K562 (cell line): ENCODE results near the gene PYGM. TPM values are rescaled to one million over a fixed set of nuclear protein-coding genes. Genes with fewer than 3 reads are reported as not detected.

Experiments used
- ATF6 ChIP-seq: sonication (generic); formaldehyde crosslinking; IDR thresholded peaks from 2 replicates; pipeline ENCODE4 v1.4.0; 2020; ENCODE audit warnings: mild to moderate bottlenecking, missing genetic modification reagents
- CEBPG ChIP-seq, 3 experiments: fragments of 200-800 bp in 1 of 3; sonication (Bioruptor generic) in 1 of 3; sonication (generic) in 1 of 3; formaldehyde crosslinking in 1 of 3; IDR thresholded peaks in 2 of 3; conservative IDR thresholded peaks in 1 of 3; 2 replicates each; pipeline versions ENCODE4 v1.6.1 to v1.8.0; 2016 to 2022; ENCODE audit warnings: missing compliant biosample characterization in 2 of 3, missing genetic modification characterization in 2 of 3, mild to moderate bottlenecking in 1 of 3, missing genetic modification reagents in 1 of 3
- NKRF ChIP-seq: fragments of 450-650 bp; IDR thresholded peaks from 2 replicates; pipeline ENCODE4 v1.6.1; 2016; ENCODE audit warnings: borderline replicate concordance
- POLR2AphosphoS5 ChIP-seq: IDR thresholded peaks from 2 replicates; pipeline ENCODE4 v1.6.1; 2011; ENCODE audit warnings: mild to moderate bottlenecking, low read depth, low read length, moderate library complexity; ENCODE audit not compliant: control insufficient read depth, insufficient read depth
- POLR2B ChIP-seq: fragments of 450-650 bp; IDR thresholded peaks from 2 replicates; pipeline ENCODE4 v1.6.1; 2018; ENCODE audit warnings: low read depth; ENCODE audit not compliant: partially characterized antibody
- SAFB ChIP-seq: fragments of 200-400 bp; formaldehyde crosslinking; IDR thresholded peaks from 2 replicates; pipeline ENCODE4 v1.6.1; 2017; ENCODE audit warnings: low read depth, low read length, borderline replicate concordance
- TARDBP ChIP-seq: fragments of 450-650 bp; IDR thresholded peaks from 2 replicates; pipeline ENCODE4 v1.6.1; 2016
- THRA ChIP-seq: fragments of 450-650 bp; IDR thresholded peaks from 2 replicates; pipeline ENCODE4 v1.6.1; 2017; ENCODE audit warnings: mild to moderate bottlenecking, moderate library complexity
- XRCC5 ChIP-seq: fragments of 200-400 bp; formaldehyde crosslinking; IDR thresholded peaks from 2 replicates; pipeline ENCODE4 v1.6.1; 2017; ENCODE audit warnings: low read depth, mild to moderate bottlenecking, low read length
- ZBTB17 ChIP-seq: fragments of 450-650 bp; formaldehyde crosslinking; IDR thresholded peaks from 2 replicates; pipeline ENCODE4 v1.4.0; 2020; ENCODE audit warnings: mild to moderate bottlenecking
- ZKSCAN8 ChIP-seq: fragments of 200-800 bp; sonication (Bioruptor generic); IDR thresholded peaks from 2 replicates; pipeline ENCODE4 v1.6.1; 2016; ENCODE audit warnings: missing genetic modification characterization, missing compliant biosample characterization
- ZNF395 ChIP-seq: fragments of 200-800 bp; sonication (Bioruptor generic); IDR thresholded peaks from 2 replicates; pipeline ENCODE4 v1.6.1; 2017; ENCODE audit warnings: missing genetic modification characterization, missing compliant biosample characterization
- ZNF408 ChIP-seq: fragments of 250-450 bp; sonication (Bioruptor Pico); IDR thresholded peaks from 2 replicates; pipeline ENCODE4 v1.4.0; 2020; ENCODE audit warnings: low read depth, mild to moderate bottlenecking, moderate library complexity
- ZNF699 ChIP-seq: fragments of 250-450 bp; sonication (Bioruptor Pico); IDR thresholded peaks from 2 replicates; pipeline ENCODE4 v1.8.0; 2021; ENCODE audit warnings: mild to moderate bottlenecking, moderate library complexity; ENCODE audit not compliant: insufficient replicate concordance
- polyA plus RNA-seq, 8 experiments: library from polyadenylated mRNA; depleted of rRNA in 4 of 8; stranded (reverse) in 5 of 8; unstranded in 3 of 8; fragments of >200 nt; fragmentation: Nextera tagmentation in 2 of 8; fragmentation: Illumina TruSeq in 1 of 8; extraction: Ambion mirVana in 2 of 8; extraction: Trizol in 1 of 8; gene quantifications; 2 replicates each; pipeline versions ENCODE4 v1.2.1 to v1.2.3, GENCODE V29; 2011 to 2014; ENCODE audit warnings: inconsistent platforms in 1 of 8, missing spikeins in 1 of 8
- total RNA-seq, 7 experiments: library from RNA; depleted of rRNA in 6 of 7; stranded (reverse); fragments of >200 nt in 6 of 7; fragmentation: Illumina TruSeq in 2 of 7; extraction: Trizol in 2 of 7; gene quantifications; 2 replicates each; pipeline versions ENCODE4 v1.2.1 to v1.2.3, GENCODE V29; 2011 to 2021; ENCODE audit warnings: low replicate concordance in 1 of 7
- TF ChIP-seq, protein P1 (sequence below): IDR thresholded peaks from 2 replicates; pipeline ENCODE4 v1.6.1; 2011; ENCODE audit warnings: borderline replicate concordance, low read depth, mild to moderate bottlenecking, moderate library complexity, low read length; ENCODE audit not compliant: insufficient read depth, poor library complexity, severe bottlenecking

The PYGM gene
- total and polyA plus RNA-seq, 9 of the 15 experiments (the other 6 are each of a cell fraction or from before 2014, with no cell fraction given), result 0.07 to 1.5 (median 0.68) TPM

DNA sequence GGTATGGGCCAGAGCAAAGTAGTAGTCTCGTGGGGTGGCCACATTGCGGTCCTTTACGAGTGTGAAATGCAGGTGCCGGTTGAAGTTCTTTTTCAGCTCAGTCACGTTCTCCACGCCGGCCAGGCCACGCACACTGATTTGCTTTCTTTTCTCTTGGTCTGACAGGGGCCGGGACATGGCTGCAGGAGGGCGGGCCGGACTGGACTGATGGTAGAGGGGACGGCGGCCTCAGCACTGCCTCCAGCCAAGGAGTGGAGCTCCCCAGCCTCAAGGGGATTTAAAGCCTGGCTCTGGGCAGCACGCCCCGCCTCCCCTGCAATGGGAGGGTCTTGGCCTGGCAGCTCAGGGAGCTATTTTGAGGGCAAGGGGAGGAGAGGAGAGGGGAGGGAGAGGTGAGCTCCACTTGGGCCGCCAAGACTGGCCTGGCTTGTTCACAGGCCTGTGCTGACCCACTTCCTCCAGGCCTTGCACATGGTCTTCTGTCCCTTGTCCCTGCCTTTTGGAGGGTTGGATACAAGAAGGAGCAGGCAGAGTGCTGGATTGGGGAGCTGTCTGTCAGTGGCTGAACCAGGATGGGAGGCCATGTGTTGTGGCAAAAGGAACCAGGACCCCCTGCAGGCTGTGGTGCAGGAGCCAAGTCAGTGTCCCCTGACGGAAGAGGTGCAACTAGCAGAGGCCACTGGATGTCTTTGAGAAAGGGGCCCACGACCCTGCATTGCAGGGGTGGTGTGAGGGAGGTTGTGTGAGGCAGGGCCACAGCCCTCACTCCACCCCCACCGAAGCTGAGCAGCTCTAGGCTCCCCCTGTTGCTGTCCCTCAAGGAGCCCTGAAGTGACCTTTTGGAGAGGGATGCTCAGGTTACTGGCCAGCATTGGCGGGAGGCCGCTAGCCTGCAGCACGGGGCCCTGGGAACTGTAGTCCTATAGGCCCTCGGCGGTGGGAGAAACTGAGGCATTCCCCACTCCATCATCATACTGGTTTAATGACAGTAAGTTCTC, at the start of gene PYGM (continued):
- TF ChIP-seq ATF6 (no peak), POLR2AphosphoS5 (no peak), CEBPG (CRISPR knock-in tag; IDR thresholded peaks at IDR 0.05) (no peak), CEBPG (tag; conservative IDR thresholded peaks at IDR 0.05 in 1 of 2, IDR thresholded peaks at IDR 0.05 in 1 of 2) (no peak), ZBTB17 (CRISPR knock-in tag) (no peak), POLR2B (no peak), THRA (no peak; the same call in 1 of the 2 replicates), SAFB (no peak), ZKSCAN8 (no peak), ZNF408 (CRISPR knock-in tag) (no peak), ZNF699 (CRISPR knock-in tag) (no peak), ZNF395 (no peak), NKRF (no peak), XRCC5 (no peak), TARDBP (no peak)
- TF ChIP-seq, protein P1, sequence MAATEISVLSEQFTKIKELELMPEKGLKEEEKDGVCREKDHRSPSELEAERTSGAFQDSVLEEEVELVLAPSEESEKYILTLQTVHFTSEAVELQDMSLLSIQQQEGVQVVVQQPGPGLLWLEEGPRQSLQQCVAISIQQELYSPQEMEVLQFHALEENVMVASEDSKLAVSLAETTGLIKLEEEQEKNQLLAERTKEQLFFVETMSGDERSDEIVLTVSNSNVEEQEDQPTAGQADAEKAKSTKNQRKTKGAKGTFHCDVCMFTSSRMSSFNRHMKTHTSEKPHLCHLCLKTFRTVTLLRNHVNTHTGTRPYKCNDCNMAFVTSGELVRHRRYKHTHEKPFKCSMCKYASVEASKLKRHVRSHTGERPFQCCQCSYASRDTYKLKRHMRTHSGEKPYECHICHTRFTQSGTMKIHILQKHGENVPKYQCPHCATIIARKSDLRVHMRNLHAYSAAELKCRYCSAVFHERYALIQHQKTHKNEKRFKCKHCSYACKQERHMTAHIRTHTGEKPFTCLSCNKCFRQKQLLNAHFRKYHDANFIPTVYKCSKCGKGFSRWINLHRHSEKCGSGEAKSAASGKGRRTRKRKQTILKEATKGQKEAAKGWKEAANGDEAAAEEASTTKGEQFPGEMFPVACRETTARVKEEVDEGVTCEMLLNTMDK, result no peak
